Cortex of kidney (tissue), 1 donor: ENCODE measurements around the gene ABCA8.

Experiments used
- DNase-seq: peaks from one replicate; lab custom pipeline; 2025; lab: John Stamatoyannopoulos, UW

ABCA8 gene

DNA sequence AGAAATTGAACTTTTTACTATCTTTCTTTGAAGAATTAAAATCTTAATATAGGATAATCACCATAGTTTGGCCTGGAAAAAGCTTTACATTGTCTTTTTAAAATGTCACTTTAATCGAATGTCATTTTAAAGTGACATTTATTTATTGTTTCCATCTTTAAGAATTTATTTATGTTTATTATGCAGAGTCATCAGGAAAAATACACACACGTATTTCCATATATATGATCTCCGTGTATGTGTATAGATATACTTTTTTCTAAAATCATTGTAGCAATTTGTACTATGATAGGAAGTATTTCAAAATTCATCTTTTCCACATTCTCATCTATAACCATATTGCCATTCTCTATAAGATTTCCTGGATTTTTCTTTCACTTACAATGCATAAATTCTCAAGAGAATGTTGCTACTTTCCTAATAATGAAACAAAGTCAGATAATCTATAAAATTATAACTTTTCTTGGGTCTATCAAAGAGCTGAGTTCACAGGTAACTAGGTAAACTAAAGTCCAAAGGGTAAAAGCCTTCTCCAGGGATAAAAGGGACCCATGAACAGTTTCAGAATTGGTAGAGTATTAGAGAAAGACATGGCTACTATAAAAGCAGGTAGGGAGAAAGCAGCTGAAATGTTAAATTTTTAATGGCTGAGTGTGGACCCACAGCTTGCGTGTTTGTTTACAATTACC lies 11.9 kb downstream of the ABCA8 start:
- DNase-seq = no peak

- no peak for DNase-seq
These were observed 12.8 kb downstream of the ABCA8 start for GRCh38 chr17:68942389-68942788.

GRCh38 chr17:68941761-68942160 lies 13.4 kb downstream of the ABCA8 start:
- no peak for DNase-seq

DNA sequence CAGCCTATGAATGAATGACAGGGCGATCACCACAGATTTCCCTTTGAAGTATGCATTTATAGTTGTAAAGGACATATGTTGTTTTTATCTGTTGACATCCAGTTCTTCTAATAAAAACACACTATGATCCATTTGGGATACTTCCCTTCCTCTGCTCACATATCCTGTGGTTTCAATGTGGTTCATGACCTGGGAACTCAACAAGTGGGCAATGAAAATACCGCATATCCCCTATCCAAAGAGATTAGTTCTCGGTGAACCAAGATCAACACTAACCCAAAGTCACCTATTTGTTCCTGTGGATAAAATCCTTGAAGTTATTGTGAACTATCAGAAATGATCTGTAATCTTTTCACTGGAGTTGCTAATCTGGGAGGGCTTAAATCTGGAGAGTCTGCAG lies 16.0 kb downstream of the ABCA8 start:
- DNase-seq = no peak

- no peak for DNase-seq
These were observed 17.2 kb downstream of the ABCA8 start for GRCh38 chr17:68937890-68938514.

DNA sequence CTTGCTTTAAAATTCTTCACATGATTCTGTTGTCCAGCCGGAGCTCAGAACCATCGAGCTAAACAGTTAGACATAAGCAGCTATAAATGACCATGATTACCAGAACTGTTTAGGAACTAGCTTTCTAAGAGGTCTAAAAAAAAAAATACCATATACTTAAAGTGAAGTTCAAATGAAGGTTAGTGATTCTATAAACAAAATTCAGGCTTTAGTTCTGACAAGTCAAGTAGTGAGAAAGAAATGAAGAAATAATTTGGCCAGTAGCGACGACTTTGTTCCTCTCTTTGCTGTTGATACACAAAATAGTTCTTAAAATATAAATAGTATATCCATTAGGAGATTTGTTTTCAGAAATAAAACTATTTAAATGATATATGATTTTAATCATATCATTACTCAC lies 27.7 kb downstream of the ABCA8 start:
- no peak for DNase-seq

DNA sequence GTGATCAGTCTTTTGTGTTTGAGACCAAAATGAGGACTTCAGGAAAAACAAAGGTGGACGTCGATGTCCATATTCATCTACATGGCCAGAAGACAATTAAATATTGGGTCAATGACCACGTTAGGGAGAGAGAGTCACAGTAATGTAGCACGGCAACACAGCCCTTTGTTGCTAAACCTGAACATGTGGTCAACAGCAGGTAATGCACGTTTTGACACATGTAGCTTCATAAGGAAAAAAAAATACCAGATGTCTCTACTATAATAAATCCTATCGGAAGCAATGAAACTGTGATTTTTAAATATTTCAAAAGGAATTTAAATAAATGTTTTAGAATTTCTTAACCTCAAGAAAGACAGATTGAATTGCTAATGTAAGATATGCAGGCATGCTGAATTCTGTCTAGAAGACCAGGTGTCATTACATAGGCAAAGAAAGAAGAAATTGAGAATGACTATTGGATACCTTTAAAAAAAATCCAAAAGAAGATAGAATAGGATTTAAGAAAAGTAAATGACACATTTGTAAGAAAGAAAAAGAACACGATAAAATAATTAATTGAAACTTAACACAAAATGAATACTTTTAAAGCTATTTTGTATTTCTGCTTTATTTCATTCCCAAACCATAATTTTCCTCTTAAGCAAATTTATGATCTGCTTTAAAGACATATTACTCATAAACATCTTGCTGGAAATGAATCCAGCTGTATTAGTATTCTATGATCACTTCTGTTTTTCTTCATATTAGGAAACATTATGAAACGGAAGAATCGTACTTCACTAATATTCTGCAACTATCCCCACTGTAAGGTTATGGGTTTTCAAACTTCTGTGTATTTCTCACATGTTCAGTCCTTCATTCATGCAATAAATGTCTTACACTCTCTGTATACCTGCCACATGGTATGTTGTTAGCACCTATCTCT lies 30.1 kb downstream of the ABCA8 start:
- DNase-seq = no peak

- DNase-seq = no peak
These were observed 44.3 kb downstream of the ABCA8 start for GRCh38 chr17:68910789-68911431.

- DNase-seq = no peak
These were observed 44.9 kb downstream of the ABCA8 start for GRCh38 chr17:68910251-68910705.

DNA sequence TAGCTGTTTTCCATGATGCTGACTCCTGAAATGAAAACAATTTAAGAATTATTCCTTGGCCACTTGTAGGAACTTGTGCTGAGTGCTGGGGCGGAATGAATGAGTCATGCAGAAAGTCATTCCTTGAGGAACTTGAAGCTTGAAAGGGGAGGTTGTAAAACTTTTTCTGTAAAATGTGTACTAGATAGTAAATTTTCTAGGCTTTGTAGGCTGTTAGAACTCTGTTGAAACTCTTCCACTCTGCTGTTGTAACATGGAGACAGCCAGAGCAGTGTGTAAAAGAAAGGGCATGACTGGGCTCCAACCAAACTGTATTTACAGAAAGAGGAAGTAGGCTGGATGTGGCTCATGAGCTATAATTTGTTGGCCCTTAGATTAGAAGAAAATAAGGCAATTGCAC lies 46.1 kb downstream of the ABCA8 start:
- DNase-seq = no peak

DNA sequence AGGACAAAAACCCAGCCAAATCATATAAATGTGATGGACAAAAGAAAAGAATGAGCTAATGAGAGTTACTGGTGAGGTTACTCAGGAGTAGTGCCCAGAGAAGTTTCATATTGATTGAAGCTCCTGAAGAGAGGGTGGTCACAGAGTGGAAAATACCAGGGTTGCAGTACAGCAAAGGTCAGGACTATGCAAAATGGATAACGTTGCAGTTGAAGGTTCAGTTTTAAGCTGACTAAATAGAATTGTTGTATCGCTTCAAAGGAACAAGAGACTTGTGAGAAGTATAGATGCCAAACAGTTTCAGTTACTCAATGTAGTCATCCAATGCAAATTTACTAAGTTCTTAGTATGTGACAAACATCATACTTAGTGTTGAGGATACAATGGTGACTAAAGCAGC lies 47.1 kb downstream of the ABCA8 start:
- no peak for DNase-seq

- no peak for DNase-seq
These were observed 48.6 kb downstream of the ABCA8 start for GRCh38 chr17:68906638-68907037.

DNA sequence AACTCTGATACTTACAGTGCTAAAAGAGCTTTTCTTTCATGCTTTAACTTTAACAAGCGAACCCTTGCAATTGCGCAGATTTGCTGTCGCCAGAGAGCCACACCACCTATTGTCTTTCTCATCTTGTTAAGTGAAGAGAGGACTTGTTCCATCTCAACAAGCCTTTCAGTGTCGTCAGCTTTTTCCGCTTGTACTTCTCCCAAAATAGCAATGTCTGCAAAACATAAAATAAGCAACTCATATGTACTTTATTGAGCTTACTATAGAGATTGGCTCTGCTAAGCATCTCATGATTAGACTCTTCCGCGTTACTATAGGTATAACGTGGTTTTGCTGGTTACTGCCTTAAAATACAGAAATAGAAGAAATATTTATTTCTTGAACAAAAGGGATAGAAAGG lies 51.9 kb downstream of the ABCA8 start:
- DNase-seq = no peak

- no peak for DNase-seq
These were observed 57.6 kb downstream of the ABCA8 start for GRCh38 chr17:68897557-68897956.

DNA sequence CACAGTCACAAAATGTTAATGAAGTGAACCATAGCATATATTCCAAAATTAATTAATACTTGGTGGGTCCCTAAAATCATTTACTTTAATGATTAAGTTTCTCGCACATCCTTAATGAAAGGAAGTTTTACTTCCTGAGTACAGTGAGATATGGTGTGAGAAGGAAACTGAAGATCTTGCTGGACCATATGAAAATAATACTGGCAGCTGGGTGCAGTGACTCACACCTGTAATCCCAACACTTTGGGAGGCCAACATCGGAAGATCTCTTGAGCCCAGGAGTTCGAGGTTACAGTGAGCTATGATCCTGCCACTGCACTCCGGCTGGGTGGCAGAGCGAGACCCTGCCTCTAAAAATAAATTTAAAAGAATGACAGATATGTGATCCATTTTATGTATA lies 62.5 kb downstream of the ABCA8 start:
- DNase-seq = no peak

GRCh38 chr17:68892193-68892592 lies 63.0 kb downstream of the ABCA8 start:
- DNase-seq = no peak

DNA sequence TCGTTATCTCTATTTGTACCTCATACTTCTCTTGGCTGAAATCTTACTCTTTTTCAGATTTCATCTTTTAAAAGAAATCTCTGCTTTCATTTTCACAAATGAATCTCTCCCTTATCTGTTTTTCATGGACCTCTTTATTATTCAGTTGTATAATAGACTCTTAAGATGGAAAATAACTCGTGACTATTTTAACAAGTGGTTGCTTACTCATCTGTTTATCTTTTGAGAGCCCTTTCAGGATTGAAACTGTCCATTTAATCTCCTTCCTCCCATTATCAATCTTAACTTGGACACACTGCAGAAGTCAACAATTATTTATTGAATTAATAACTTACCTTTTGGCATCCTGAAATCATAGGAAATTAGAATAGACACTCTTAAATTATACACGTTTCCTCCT lies 68.8 kb downstream of the ABCA8 start:
- DNase-seq = no peak

GRCh38 chr17:68884888-68885287 lies 70.3 kb downstream of the ABCA8 start:
- no peak for DNase-seq

DNA sequence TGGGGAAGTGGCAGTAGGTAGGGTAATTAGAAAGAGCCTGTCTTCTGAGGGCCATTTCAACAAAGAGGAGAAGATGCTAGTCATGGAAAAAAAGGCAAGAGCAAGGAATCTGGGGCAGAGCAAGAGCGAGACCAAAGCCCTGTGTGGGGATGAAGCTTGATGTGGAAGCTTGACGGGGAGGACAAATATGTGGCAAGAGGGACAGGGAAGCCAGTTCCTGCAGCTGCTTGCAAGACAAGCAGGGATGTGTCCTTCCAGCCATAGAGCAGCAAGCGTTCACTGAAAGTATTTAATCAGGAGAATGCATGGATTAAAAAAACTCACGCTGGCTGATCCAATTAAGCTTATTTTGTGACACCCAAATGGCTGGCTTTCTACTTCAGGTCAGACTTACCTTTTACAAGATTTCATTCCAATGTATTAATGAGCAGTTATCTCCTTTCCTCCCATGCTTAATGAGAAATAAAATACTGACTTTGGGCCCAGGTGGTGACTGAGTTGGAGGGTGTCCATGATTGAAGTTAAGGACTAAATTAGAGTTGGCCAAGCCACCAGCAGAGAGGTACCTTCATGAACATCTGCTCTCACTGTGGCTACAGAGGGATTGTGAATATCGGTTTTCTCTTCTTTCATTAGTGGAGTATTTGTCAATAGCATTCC lies 76.8 kb downstream of the ABCA8 start:
- DNase-seq = no peak

DNA sequence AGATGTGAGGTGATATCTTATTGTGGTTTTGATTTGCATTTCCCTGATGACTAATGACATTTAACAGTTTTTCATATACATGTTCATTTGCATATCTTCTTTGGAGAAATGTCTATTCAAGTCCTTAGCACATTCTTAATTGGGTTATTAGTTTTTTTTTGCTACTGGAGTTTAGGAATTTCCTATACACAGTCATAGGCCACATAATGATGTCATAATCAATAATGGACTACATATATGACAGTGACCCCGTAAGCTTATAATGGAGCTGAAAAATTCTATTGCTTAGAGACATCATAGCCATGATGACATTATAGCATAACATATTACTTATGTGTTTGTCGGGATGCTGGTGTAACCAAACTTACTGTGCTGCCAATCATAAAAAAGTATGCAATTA lies 83.7 kb downstream of the ABCA8 start:
- no peak for DNase-seq

DNA sequence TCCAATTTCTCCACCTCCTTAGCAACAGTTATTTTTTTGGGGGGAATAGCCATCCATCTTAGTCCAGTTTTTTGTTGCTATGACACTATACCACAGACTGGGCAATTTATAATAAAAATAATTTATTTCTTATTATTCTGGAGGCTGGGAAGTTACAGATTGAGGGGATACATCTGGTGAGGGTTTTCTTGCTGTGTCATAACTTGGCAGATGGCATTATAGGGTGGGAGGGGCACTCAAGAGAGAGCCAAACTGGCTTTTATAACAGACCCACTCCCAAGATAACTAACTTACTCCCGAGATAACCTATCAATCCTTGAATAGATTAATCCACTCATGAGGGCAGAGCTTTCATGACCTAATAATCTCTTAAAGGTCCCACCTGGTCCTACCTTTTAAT lies 84.2 kb downstream of the ABCA8 start:
- DNase-seq = no peak
